ENCODE results near the gene ZBTB4.

Gene ZBTB4

GRCh38 chr17:7421186-7421585 lies 58.2 kb downstream of the ZBTB4 start:
- DNase-seq (ENCODE audit: low spot score), result no peak

- DNase-seq (ENCODE audit: low spot score), result no peak
Observed at GRCh38 chr17:7419819-7420610, 59.4 kb downstream of the ZBTB4 start, which contains the start of gene SPEM1. SPEM1 (plus strand) TSS chr17:7420324; CDS start chr17:7420385, 61 bp downstream.

GRCh38 chr17:7418472-7419152 lies 60.8 kb downstream of the ZBTB4 start:
- DNase-seq (ENCODE audit: low spot score), result no peak

GRCh38 chr17:7417056-7417655 lies 62.3 kb downstream of the ZBTB4 start:
- DNase-seq (ENCODE audit: low spot score), result no peak

- no peak for DNase-seq (ENCODE audit: low spot score)
Observed at GRCh38 chr17:7416323-7416722, 63.1 kb downstream of the ZBTB4 start.

- DNase-seq (ENCODE audit: low spot score), result no peak
Observed at GRCh38 chr17:7415784-7416183, 63.6 kb downstream of the ZBTB4 start.

GRCh38 chr17:7414837-7415236 lies 64.6 kb downstream of the ZBTB4 start:
- DNase-seq (ENCODE audit: low spot score), result no peak

GRCh38 chr17:7413346-7413985 lies 66.0 kb downstream of the ZBTB4 start:
- DNase-seq (ENCODE audit: low spot score), result peak; percentile 77

DNA sequence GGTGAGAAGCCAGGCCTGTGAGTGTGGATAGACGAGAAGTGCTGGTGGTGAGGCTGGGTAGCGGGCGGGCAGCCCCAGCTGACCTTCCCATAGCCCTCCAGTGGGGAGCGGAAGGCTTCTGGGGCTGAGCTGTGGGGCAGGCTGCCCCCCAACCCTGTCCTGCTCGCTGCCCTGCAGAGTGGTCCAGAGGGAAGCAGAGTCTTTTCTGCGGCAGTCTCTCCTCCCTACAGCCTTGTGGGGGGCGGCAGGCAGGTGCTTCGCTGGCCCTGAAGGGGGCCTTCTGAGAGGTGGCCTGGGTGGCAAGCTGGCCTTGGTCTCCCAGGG lies 68.0 kb downstream of the ZBTB4 start:
- no peak for DNase-seq (ENCODE audit: low spot score)

GRCh38 chr17:7410634-7411426 lies 68.6 kb downstream of the ZBTB4 start:
- no peak for DNase-seq (ENCODE audit: low spot score)

DNA sequence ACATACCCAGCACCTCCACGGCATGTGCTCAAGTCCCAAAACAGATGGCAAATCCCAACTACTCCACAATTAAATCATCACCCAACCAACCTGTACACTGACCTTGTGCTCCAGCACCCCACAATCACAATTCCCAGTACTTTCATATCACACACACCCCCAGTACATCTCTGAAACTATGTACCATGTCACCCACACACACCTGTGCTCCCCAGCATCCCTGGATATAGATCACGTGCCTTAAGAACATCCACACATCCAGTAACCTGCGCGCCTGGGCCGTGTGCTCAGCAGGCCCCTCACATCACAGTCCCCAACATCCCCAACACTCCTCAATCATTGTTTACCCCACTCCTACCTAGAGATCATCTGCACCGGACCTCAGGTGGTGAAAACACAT lies 69.7 kb downstream of the ZBTB4 start:
- no peak for DNase-seq (ENCODE audit: low spot score)
